ENCODE data around the gene ZNF580. TPM values are rescaled to one million over a fixed set of nuclear protein-coding genes. Genes with fewer than 3 reads are reported as not detected.

Gene ZNF580
- total RNA-seq, 1 experiment from 2014 or later = 15.2 TPM

- Histone ChIP-seq H3K36me3 (ENCODE audit: low read depth, low read length) (peaks cover 37% of the 10 kb centered on the region), H3K27me3 (ENCODE audit: low read length) (no peaks in the 10 kb centered on the region), H3K4me2 (ENCODE audit: low read length) (peak overlapping the region; percentile 90), H3F3A (ENCODE audit: low read length, unreplicated experiment) (peaks cover 5% of the 10 kb centered on the region), H2AFZ (ENCODE audit: low read length) (no peak overlapping the region), H3K4me1 (ENCODE audit: insufficient read depth, low read length) (peaks cover 35% of the 10 kb centered on the region), H3K9me3 (ENCODE audit: low read length) (no peaks in the 10 kb centered on the region), H4K20me1 (ENCODE audit: low read length) (peaks cover 35% of the 10 kb centered on the region), H3K9me2 (replicated peaks; ENCODE audit: low read length) (no peaks in the 10 kb centered on the region), H3K9ac (ENCODE audit: low read length) (no peak overlapping the region), H3K4me3 (ENCODE audit: low read length) (no peak overlapping the region), H3K79me2 (ENCODE audit: low read length) (peaks cover 82% of the 10 kb centered on the region), H3K27ac (ENCODE audit: low read length) (no peak overlapping the region)
- TF ChIP-seq CTCF (conservative IDR thresholded peaks at IDR 0.05; ENCODE audit: low read depth, low read length) (no peak), EZH2phosphoT487 (IDR thresholded peaks at IDR 0.05; ENCODE audit: borderline replicate concordance, low read length) (no peak), EZH2 (IDR thresholded peaks at IDR 0.05; ENCODE audit: low read length, unreplicated experiment) (no peak)
- no TSS peak for BruUV-seq (replicated peaks)
- ChIA-PET CTCF (no interaction called here), POLR2A (ENCODE audit: unreplicated experiment) (no interaction called here)
- ATAC-seq (no peak), DNase-seq (no peak)
- intact Hi-C loops (cut with micrococcal nuclease) = no loop called here
Measured at GRCh38 chr19:55677572-55678028, 36.8 kb downstream of the ZNF580 start.

GRCh38 chr19:55678121-55678671 lies 37.4 kb downstream of the ZNF580 start:
- BruUV-seq (replicated peaks) = no TSS peak
- Histone ChIP-seq H3K4me1 (ENCODE audit: insufficient read depth, low read length) (peaks cover 35% of the 10 kb centered on the region), H3F3A (ENCODE audit: low read length, unreplicated experiment) (peaks cover 4% of the 10 kb centered on the region), H2AFZ (ENCODE audit: low read length) (no peak overlapping the region), H4K20me1 (ENCODE audit: low read length) (peaks cover 35% of the 10 kb centered on the region), H3K9me3 (ENCODE audit: low read length) (no peaks in the 10 kb centered on the region), H3K36me3 (ENCODE audit: low read depth, low read length) (peaks cover 36% of the 10 kb centered on the region), H3K27me3 (ENCODE audit: low read length) (no peaks in the 10 kb centered on the region), H3K27ac (ENCODE audit: low read length) (no peak overlapping the region), H3K4me2 (ENCODE audit: low read length) (no peak overlapping the region), H3K4me3 (ENCODE audit: low read length) (no peak overlapping the region), H3K9ac (ENCODE audit: low read length) (no peak overlapping the region), H3K79me2 (ENCODE audit: low read length) (peaks cover 78% of the 10 kb centered on the region), H3K9me2 (replicated peaks; ENCODE audit: low read length) (no peaks in the 10 kb centered on the region)
- ChIA-PET POLR2A (ENCODE audit: unreplicated experiment) (no interaction called here), CTCF (no interaction called here)
- intact Hi-C loops (cut with micrococcal nuclease) = no loop called here
- DNase-seq (no peak), ATAC-seq (no peak)
- TF ChIP-seq EZH2 (IDR thresholded peaks at IDR 0.05; ENCODE audit: low read length, unreplicated experiment) (no peak), CTCF (conservative IDR thresholded peaks at IDR 0.05; ENCODE audit: low read depth, low read length) (no peak), EZH2phosphoT487 (IDR thresholded peaks at IDR 0.05; ENCODE audit: borderline replicate concordance, low read length) (no peak)

GRCh38 chr19:55679343-55680257 lies 38.8 kb downstream of the ZNF580 start:
- Histone ChIP-seq H3F3A (ENCODE audit: low read length, unreplicated experiment) (no peaks in the 10 kb centered on the region), H3K36me3 (ENCODE audit: low read depth, low read length) (peaks cover 41% of the 10 kb centered on the region), H4K20me1 (ENCODE audit: low read length) (peaks cover 47% of the 10 kb centered on the region), H3K79me2 (ENCODE audit: low read length) (peaks cover 86% of the 10 kb centered on the region), H3K4me2 (ENCODE audit: low read length) (peak overlapping the region; percentile 55), H3K27me3 (ENCODE audit: low read length) (no peaks in the 10 kb centered on the region), H3K9me3 (ENCODE audit: low read length) (no peaks in the 10 kb centered on the region), H3K27ac (ENCODE audit: low read length) (peak overlapping the region; percentile 69), H3K4me3 (ENCODE audit: low read length) (no peak overlapping the region), H3K9me2 (replicated peaks; ENCODE audit: low read length) (no peaks in the 10 kb centered on the region), H3K4me1 (ENCODE audit: insufficient read depth, low read length) (peaks cover 30% of the 10 kb centered on the region), H2AFZ (ENCODE audit: low read length) (no peak overlapping the region), H3K9ac (ENCODE audit: low read length) (no peak overlapping the region)
- ATAC-seq = peak; percentile 65
- no peak for TF ChIP-seq EZH2 (IDR thresholded peaks at IDR 0.05; ENCODE audit: low read length, unreplicated experiment)
- CTCF ChIA-PET = no interaction called here
- intact Hi-C loops (cut with micrococcal nuclease) = no loop called here
- peak; percentile 92 for DNase-seq
- POLR2A ChIA-PET (ENCODE audit: unreplicated experiment) = no interaction called here
- BruUV-seq (replicated peaks) = no TSS peak
